Cerebellar cortex (tissue), 1 donor: ENCODE results near the gene MCTP1.
"Not testable (repeated sequence)": the region's sequence is repeated elsewhere in the genome, so short reads cannot be mapped to it uniquely, and the experiment has no call there.

Source experiments
- DNase-seq: peaks from one replicate; pipeline ENCODE4 v3.0.0-alpha.2; 2015; ENCODE audit warnings: low spot score

Gene MCTP1

DNA sequence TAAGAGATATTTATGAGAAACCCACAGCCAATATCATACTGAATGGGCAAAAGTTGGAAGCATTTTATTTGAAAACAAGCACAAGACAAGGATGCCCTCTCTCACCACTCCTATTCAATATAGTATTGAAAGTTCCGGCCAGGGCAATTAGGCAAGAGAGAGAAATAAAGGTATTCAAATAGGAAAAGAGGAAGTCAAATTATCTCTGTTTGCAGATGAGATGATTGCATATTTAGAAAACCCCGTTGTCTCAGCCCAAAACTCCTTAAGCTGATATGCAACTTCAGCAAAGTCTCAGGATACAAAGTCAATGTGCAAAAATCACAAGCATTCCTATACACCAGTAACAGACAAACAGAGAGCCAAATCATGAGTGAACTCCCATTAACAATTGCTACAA, 325.6 kb downstream of the MCTP1 start:
- DNase-seq: not testable (repeated sequence)

DNA sequence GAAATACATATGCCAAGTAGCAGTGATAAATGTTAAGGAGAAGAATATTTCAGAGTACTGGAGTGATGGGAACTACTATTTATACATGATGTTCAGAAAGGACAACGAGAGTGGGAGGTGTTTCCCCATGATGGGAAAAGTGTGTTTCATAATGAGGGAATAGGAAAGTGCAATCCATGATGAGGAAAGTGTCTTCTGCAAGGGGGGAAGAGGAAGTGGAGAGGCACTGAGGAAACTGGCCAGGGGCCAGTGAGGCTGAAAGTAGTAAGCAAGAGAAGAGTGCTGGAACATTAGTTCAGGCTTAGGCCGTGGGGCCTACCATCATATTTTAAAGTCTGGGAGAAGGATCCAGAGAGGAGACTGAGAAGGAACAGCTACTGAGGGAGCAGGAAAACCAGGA, 339.2 kb downstream of the MCTP1 start:
- DNase-seq: no peak

DNA sequence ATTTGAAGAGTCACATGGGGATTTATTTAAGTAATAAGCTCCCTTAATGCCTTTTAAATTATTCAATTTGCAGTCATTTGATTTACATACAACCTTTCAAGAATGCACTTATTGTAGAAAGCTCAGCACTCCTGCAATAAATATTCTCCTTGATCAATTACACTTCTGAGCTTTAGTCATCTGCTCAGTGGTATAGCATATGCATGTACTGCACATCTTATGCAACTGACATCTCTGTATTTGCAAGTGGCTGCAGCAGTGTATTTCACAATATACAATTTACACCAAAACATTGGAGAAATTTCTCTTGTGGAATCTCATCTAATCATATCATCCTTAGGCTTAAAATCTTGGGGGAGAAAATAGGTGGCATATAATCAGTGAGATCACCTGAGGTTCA, 340.7 kb downstream of the MCTP1 start:
- DNase-seq: no peak

DNA sequence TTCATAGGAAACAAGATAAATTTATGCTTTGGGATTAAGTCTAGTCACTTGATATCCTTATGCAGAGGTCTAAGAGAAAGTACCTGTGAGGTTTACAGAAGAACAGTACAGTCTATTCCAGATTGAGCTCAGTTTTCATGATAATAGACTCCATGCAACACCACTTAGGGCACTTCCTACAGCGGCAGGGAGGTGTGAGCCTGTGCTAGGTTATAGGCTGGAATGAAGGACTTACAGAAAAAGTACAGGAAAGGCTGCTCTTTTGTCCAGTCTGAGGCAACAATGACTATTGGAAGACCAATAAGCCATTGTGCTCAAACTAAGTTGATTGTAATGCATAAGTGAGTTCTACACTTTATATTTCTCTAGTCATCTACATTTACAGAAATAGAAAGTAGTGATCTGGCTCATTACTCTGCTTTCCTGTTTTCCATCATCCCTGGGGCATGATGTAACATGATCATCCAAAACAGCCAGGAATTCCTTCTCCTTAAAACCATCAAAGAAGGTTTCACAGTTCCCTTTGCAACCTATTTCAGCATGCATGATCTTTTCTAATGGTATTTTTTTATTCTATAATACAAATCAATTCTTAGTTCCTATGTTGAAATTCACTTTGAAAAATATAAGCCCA, 343.7 kb downstream of the MCTP1 start:
- no peak for DNase-seq

DNA sequence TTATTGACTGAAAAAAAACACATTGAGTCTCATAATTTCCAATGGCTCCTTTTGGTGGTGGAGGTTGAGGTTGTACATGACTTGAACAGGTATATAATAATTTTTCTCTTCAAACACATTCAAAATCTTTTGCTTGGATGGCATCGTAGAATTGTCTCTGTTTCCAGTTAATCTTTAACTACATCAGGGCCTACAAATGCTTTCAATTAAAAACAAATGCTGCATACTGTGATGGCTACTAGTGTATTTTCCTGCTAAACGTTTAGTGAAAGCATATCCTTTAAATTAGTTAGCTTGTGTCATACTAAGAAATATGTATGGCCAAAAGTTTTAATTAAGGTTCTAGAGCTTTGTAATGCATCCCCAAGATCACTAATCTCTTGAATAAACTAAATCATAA, 352.6 kb downstream of the MCTP1 start:
- no peak for DNase-seq

DNA sequence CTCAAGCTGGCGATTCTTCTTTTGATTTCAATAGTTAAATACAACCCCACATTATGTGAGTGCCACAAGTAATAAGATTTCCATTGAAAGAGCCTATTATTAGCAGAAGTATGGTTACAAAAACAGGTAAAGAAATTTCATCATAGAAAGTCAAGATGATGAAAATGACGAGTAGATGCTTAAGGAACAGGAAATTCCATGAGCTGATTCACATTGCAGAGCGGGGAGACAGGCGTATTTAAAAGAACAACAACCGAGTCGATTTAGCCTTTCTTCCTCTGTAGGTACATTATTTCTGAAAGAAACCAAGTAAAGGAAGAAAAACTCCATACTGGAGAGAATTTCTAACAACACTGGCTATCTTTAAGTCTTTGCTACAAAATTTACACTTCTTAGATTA, 356.0 kb downstream of the MCTP1 start:
- DNase-seq: no peak

DNA sequence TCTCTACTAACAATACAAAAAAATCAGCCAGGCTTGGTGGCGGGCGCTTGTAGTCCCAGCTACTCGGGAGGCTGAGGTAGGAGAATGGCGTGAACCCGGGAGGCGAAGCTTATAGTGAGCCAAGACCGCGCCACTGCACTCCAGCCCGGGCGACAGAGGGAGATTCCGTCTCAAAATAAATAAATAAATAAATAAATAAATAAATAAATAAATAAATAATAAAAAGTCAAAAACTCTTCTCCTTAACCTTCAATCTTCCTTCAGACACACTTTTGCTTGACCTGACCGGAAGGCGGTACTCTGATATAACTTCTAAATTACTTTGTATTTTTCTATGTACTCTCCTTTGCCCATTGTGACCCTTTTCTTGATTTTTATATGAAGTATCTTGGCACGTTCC, 364.3 kb downstream of the MCTP1 start:
- DNase-seq: no peak

DNA sequence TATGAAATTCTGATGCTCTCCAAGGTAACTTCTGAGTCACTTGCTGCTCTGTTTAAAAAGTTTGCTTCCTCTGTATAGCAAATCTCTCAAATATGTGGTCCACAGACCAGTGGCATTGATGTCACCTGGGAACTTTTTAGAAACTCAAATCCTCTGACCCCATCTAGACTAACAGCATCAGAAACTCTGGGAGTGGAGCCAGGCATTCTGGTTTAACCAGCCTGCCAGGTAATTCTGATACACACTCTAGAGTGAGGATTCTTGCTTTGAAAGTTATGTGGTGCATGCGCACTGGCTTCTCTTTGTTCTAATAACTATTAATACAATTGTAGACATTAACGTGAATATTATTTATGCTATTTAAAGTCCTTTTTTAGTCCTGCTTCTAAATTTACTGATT, 368.3 kb downstream of the MCTP1 start:
- no peak for DNase-seq

DNA sequence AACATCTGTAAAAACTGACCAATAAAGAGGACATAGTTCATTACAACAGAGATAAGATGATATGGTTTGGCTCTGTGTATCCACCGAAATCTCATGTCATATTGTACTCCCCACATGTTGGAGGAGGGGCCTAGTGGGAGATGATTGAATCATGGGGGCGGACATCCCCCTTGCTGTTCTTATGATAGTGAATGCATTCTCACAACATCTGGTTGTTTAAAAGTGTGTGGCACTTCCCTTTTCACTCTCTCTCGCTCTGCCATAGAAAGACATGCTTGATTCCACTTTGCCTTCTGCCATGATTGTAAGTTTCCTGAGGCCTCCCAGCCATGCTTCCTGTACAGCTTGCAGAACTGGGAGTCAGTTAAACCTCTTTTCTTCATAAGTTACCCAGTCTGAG, 373.6 kb downstream of the MCTP1 start:
- DNase-seq: no peak

DNA sequence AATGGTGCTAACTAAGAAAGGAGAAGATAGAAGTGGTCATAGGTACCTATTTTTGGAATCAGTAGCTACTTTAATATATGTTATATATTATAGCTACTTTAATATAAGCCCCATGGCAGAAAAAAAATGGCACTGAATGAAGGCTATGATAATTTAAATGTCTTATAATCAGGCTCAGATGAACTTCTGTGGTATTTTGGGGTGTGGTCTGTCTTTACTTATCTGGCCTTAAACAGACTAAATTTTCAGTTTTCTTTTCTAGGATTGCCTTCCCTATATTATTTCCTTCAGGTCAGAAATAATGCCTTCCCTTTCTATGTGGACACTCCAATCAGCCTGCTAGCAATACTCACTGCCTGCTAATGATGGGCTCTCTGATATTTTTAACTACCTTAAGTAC, 374.2 kb downstream of the MCTP1 start:
- DNase-seq: no peak

DNA sequence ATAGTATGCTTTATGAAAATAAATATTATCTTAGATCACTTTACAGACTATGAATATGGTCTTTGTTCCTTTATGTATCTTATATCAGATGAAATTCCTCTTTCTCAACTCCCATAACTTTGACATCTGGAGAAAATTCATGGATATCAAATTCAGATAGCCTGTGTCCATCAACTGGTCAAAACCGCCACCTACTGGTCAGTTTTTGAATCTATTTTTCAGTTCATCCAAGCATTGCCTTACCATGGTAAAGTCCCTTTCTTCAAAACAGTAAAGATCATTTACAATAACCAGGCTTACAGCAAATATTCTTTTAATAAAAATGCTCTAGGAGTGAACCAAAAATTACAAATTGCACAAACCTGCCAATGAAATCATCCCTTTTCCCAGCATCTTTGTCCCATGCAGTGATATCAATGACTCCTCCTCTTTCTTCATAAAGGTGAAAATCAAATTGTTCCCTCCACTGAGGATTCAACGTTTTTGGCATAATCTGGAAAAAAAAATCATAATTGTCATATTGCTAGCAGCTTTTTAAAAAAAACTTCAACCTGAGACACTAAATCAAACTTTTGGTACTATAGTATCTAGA, 375.9 kb downstream of the MCTP1 start:
- DNase-seq: peak; percentile 66

DNA sequence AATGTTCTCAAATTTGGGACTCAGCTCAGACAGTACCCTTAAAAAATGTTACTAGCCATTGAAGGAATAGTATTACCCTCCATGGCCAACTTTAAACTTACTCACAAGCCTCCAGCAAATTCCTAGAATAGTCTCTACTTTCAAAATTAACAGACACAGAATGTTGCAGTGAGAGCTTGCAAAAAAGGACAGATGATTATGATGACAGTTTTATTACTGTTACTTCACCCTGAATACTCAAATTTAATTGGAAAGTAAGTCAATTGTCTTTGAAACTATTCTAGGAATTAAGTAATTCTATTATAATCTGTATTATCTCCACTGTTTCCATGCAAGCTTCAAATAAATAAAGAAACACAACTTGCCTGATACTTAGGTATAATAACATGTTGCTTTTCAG, 378.1 kb downstream of the MCTP1 start:
- DNase-seq: no peak

DNA sequence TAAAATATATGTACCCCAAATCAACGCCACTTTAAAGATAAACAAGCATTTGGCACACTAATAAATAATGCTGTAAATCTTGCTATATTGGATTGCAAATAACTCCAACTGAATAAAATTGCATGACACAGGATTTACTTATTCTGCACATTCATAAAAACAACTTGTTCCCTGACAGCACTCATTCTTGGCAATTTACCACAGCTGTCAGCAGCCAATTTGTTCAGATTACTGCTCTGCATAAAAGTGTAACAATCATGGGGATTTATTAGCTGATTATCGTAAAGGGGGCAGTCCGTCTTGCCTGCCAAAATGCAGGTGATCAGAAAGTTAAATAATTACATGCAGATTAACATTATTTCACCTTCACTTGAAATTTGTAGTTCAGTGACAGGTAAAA, 381.2 kb downstream of the MCTP1 start:
- DNase-seq: peak; percentile 32

DNA sequence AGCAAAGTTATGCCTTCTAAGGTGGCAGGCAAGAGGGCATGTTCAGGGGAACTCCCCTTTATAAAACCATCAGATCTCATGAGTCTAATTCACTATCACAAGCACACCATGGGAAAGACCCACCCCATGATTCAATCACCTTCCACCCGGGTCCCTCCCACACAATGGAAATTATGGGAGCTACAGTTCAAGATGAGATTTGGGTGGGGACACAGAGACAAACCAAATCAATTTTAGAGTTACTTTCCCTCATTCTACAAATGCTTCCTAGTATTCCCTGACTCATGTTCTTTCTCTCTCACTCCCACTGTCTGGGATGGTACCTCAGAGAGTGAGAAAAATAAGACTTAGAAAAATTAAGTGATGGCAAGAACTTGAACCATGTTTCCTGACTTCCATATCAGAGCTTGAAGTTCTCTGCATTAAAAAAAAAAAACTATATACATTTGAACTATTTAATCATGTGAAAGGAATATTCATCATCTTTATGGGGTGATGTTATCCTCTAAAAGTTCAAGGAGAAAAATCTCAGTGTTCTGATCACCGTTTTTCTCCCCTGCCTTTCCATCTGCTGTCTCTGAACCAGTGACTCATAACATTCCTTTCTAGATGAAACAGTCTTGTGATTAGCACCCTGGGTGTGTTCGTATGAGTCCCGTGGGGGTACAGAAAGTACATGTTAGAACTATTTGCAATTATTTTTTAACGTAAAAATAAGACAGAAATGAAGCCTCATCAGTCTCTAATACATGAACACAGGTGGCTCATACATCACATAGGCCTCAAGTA, 383.5 kb downstream of the MCTP1 start:
- no peak for DNase-seq

DNA sequence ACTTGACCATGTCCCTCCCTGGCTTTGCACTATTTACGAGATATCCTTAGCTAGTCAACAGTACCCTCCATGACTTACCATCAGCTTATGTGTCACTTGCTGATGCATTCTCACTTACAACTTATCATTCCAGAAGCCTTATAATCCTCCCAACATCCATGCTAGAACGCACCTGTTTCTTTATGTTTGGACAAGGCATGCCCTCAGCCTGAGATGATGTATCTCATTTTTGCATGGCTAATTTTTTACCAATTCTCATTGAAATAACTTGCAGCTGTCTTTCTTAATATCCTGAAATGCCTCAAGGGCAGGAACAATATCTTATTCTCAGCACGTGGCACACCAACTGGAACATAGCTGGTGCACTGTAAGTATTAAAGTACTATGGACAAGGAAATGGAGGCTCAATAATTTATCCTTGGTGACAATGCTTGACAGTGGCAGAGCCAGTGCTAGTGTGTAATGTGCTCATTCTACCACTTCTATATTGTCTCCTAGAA, 384.8 kb downstream of the MCTP1 start:
- no peak for DNase-seq

DNA sequence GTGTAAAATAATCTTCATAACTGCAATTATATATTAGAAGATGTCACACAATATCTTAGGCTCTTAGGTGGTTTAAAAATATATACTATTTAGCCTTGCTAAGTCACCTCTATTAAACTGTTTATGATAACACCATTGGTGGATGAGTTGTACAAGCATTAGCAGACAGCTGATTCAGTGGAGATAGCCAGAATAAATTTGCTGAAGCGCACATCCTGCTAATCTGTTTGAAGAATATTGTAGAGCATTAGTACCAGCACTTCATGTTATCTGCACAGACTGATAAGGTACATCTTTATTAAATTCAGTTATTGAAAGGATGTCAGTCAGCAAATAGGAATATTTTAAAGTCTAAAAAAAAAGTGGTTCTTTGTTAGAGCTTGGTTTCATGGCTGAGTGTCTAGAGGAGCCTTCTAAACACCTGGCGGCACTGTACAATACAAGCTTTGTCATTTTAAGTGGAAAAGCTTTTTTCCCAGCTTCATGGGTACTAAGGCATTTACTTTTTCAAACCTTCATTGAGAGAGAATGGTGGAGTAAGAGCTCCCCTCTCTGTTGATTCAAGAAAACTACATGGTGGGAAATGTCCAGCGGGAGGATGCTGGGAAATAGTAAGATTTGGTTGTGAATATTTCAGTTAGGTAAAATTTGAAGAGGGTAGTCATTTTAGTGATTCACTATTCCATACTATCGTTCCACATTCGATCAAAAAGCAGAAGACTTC, 391.3 kb downstream of the MCTP1 start:
- DNase-seq: peak; percentile 54

DNA sequence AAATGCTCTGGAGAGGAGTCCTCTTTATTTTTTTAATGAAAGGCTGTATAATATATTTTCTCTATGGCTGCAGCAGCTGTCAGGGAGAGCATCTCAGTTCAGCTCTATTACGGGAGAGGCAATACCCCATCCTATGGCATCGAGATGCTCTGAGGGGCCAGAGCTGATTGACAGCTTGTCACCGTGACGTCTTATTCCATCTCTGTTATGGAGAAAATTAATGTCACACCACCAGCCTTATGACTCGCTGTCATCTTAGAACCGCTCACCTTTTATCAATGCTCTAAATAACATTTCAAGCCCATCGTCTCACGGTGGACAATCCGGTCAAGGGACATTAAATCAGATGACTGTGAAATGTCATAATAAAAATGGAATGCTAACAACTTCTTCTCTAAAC, 392.9 kb downstream of the MCTP1 start:
- DNase-seq: no peak

DNA sequence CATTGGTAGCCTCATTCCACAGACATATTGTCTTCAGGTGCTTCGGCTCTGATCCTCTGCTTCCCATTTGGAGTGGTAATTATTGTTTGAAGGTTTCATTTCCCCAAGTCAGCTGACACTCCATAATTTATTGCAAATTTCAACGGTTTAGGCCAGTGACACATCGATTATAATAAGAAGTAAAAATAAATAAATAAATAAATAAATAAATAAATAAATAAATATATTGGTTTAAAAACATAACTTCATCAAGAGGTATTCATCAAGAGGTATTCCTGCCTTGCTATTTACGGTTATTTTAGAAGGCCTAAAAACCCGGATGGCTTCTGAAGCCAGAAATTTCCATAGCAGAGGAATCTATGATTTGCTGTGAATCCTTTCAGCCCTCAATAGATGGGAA, 393.3 kb downstream of the MCTP1 start:
- DNase-seq: no peak

DNA sequence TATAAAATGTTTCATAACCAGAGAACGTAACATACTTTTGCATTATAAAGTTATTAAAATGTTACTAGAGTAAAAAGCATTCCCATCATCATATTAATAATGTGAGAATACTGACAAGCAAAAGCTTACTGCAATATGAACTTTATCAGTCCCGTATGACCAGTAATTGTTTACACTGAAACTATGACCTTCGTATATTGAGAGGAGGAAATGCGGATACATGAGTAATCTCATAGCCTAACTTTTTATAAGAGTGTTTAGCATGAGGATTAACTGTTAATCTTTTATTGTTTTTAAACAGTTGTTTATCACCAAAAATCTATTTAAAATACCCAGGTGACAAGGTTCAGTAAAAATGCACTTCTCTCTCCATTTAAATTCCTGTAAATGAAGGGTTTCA, 394.0 kb downstream of the MCTP1 start:
- DNase-seq: no peak

DNA sequence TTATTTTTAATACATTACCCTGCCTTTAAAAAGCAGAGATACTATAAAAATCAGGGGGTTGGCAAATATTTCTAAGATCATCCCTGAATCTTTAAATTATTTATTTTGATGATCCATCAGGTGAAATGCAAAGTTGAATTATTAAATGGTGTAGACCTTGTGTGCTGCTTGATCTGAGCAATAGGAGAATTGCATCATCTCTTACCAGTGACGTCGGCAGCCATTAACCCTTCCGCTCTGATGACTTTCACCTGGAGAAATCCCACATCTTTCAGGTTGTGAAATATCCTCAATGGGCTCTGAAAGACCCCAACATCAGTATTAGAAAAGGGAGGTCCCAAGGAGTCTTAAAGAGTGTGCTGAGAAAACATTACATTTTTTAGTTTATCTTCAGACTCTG, 396.2 kb downstream of the MCTP1 start:
- DNase-seq: no peak

DNA sequence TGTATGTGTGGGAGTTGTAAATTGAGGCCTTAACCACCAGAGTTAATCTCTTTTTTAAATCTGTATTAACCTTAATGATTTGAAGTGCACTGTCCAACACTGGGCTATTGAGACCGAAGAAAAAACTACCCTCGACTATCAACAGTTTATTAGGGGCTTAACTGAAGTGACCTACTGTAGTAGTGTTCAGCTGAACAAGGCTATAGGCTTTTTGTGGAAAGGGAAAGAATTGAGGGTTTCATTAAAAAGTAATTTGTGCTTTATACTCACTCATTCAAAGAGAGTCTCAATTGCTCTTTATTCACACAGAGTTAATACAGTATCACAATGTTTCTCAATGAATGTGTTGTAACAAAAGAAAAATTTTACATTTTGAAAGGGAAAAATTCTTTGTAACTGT, 399.0 kb downstream of the MCTP1 start:
- DNase-seq: no peak

DNA sequence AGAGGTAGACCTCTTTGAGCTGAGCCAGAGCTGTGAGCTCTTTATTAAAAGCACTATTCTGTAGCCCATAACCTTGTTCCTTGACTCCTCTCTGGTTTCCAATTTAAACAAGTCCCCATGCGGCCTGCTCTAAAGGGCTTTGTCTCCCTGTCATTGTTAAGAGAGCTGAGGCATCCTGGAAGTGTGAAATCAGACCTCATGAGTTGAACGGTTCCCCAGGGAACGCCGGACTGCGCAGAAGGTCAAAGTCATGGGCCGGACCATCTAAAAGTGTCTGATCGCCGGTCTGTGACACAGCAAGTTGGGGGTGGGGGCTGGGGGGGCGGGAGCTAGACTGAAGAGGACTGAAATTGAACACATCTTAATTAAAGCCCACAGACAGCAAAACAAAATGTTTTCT, 400.6 kb downstream of the MCTP1 start:
- DNase-seq: no peak

DNA sequence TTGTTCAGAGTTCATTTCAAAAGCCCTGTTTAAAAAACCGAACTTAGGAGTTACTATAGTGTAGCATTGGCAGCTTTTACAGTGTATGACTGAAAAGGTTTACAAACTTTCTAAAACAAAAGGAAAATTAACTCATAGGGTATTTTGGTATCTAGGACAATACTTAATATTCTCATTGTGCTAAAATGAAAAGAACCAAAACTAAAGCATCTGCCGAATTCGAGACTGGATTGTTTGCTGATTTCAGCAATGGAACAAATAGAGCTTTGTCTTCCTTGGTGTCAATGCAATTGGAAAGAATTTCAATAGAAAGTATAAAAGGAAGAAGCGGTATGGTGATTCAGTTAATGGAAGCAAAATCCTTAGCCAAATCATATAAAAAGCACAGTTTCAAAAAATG, 412.4 kb downstream of the MCTP1 start:
- DNase-seq: no peak
